Body of pancreas (tissue), 4 donors: ENCODE data around the gene GDF7.

Source experiments
- CTCF ChIP-seq, 7 experiments: fragments of 450-650 bp in 4 of 7; fragments of 200-600 bp in 3 of 7; sonication (generic) in 3 of 7; IDR thresholded peaks; one replicate each; pipeline ENCODE4 v1.5.1; 2016 to 2019; ENCODE audit warnings: antibody characterized with exemption in 7 of 7
- POLR2A ChIP-seq, 3 donors: fragments of 450-650 bp; IDR thresholded peaks; one replicate each; pipeline ENCODE4 v1.6.1; 2016; ENCODE audit warnings: antibody characterized with exemption in 3 of 3, mild to moderate bottlenecking in 2 of 3

- TF ChIP-seq CTCF (IDR thresholded peaks at IDR 0.05): no peak
- no peak for TF ChIP-seq POLR2A (IDR thresholded peaks at IDR 0.05)
Observed at GRCh38 chr2:20643060-20643459, 23.9 kb upstream of the GDF7 start.
